ENCODE measurements around the gene SNRNP40. TPM values are rescaled to one million over a fixed set of nuclear protein-coding genes. Genes with fewer than 3 reads are reported as not detected.

Gene SNRNP40
- 10 to 100 TPM; 36.3 to 45.7 (median 40.6) TPM for total RNA-seq

DNA sequence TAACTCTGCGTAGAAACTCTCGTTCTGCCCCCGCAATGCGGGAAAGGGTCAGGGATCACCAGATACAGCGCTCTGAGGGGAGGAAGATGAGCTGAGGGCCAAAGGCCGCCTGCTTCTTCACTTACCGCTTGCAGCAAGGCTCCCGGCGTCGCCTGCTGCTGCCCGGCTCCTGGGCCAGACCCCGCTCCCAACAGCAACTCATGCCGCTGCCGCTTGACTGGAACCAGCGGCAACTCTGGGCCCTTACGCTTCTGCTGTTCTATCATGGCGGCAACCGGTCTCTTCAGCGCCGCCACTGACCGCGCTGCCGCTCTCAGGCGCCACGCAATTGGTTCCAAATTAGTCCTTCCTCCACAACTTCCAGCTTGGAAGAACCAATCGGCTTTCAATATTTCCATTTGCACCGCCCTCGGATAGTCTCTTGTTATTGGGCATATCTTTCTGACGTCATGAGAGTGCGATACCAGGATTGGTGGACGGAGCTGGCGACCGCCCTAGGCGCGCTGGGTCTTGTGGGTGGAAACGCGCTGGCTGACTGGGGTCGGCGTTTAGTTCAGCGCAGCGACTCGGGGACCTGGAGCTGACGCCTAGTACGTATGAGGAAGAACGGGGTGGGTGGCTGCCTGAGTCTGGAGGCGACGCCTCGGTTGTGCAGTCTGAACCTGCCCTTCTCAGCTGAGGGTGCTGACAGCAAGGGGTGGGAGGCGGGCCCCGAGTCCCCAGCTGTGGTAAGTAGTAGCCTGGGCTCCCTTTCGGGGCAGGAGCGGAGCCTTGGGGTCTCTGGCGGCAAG, at the start of gene SNRNP40, which contains the start of gene ZCCHC17:
TSS of gene SNRNP40 (minus strand) at position 303 of the 791 bp plus-strand sequence. CDS start at position 266, 37 bp downstream.
TSS of gene ZCCHC17 (plus strand) at position 547 of the 791 bp plus-strand sequence. CDS start 13,067 bp downstream, outside the sequence.
- Histone ChIP-seq H3K36me3 (peaks cover 19 to 21% (median 20%) of the 10 kb centered on the region in 4 donors), H3K27me3 (no peaks in the 10 kb centered on the region), H3K9me3 (no peaks in the 10 kb centered on the region), H3K4me3 (peak within 1 kb of the TSS; percentile 69 to 92 (median 82)), H3K4me1 (peaks cover 21 to 51% (median 31%) of the 10 kb centered on the region in 4 donors), H3K27ac (replicated peaks in 1 of 4) (peak within 1 kb of the TSS; percentile 87 to 92 (median 90))
- intact Hi-C loops (cut with DNase I) = loop anchor here (10.0 kb wide), 1 partner anchor 132 kb away; no protein-coding TSS in a partner anchor
- DNase-seq (ENCODE audit: extremely low spot score) = peak; percentile 99
- 0% methylated on average over 42 of the region's 53 CpGs for WGBS
- peak; percentile 40 for TF ChIP-seq POLR2A (IDR thresholded peaks at IDR 0.05; ENCODE audit: low read depth)
- peak; percentile 94 to 95 for TF ChIP-seq POLR2AphosphoS5 (IDR thresholded peaks at IDR 0.05)
- TF ChIP-seq EP300 (IDR thresholded peaks at IDR 0.05) = no peak
- TF ChIP-seq, protein P1, sequence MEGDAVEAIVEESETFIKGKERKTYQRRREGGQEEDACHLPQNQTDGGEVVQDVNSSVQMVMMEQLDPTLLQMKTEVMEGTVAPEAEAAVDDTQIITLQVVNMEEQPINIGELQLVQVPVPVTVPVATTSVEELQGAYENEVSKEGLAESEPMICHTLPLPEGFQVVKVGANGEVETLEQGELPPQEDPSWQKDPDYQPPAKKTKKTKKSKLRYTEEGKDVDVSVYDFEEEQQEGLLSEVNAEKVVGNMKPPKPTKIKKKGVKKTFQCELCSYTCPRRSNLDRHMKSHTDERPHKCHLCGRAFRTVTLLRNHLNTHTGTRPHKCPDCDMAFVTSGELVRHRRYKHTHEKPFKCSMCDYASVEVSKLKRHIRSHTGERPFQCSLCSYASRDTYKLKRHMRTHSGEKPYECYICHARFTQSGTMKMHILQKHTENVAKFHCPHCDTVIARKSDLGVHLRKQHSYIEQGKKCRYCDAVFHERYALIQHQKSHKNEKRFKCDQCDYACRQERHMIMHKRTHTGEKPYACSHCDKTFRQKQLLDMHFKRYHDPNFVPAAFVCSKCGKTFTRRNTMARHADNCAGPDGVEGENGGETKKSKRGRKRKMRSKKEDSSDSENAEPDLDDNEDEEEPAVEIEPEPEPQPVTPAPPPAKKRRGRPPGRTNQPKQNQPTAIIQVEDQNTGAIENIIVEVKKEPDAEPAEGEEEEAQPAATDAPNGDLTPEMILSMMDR (IDR thresholded peaks at IDR 0.05) = peak in 1 of 3 experiments; percentile 16

DNA sequence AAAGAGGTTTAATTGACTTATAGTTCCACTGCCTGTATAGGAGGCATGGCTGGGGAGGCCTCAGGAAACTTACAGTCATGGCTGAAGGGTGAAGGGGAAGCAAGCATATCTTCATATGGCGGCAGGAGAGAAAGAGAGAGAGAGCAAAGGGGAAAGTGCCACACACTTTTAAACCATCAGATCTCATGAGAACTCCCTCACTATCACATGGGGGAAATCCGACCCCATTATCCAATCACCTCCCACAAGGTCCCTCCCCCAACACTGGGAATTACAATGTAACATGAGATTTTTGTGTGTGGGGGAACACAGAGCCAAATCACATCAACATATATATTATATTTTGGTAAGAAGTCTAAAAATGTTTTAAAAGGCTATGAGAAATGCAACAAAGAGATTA, 49.0 kb upstream of the SNRNP40 start:
- intact Hi-C loops (cut with DNase I) = no loop called here
- H3K9me3 ChIP-seq = no peaks in the 10 kb centered on the region
- H3K4me1 ChIP-seq = no peaks in the 10 kb centered on the region
- DNase-seq (ENCODE audit: extremely low spot score) = no peak
- no peaks in the 10 kb centered on the region for H3K27me3 ChIP-seq
- H3K36me3 ChIP-seq = peaks cover 18 to 77% (median 56%) of the 10 kb centered on the region in 4 donors
- TF ChIP-seq POLR2A (IDR thresholded peaks at IDR 0.05; ENCODE audit: low read depth) (no peak), POLR2AphosphoS5 (IDR thresholded peaks at IDR 0.05) (no peak), EP300 (IDR thresholded peaks at IDR 0.05) (no peak)
- TF ChIP-seq, protein P1 (IDR thresholded peaks at IDR 0.05) = no peak
- 88% methylated on average over 2 of the region's 2 CpGs for WGBS
- H3K4me3 ChIP-seq = no peak overlapping the region
- no peak overlapping the region for H3K27ac ChIP-seq (replicated peaks in 1 of 4)

DNA sequence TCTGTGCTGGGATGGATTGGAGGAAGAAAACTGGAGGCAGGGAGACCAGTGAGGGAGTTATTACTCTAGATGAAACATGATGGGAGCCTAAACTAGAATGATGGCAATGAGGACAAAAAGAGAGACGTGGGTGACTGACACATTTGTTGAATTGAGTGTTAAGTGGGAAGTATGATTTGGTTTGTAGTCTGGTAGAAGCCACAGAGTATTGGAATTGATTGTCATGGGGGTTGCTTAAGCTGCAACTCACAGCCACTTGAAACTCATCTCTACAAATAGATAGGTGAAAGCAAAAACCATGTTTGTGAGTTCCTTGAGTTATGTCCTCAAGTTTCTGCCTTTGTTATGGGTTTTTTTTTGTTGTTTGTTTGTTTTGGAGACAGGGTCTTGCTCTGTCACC, 47.9 kb upstream of the SNRNP40 start:
- H3K9me3 ChIP-seq = no peaks in the 10 kb centered on the region
- no peaks in the 10 kb centered on the region for H3K4me1 ChIP-seq
- intact Hi-C loops (cut with DNase I) = no loop called here
- H3K27ac ChIP-seq (replicated peaks in 1 of 4) = no peak overlapping the region
- DNase-seq (ENCODE audit: extremely low spot score) = no peak
- no peak overlapping the region for H3K4me3 ChIP-seq
- H3K36me3 ChIP-seq = peaks cover 17 to 75% (median 47%) of the 10 kb centered on the region in 4 donors
- TF ChIP-seq EP300 (IDR thresholded peaks at IDR 0.05) = no peak
- no peak for TF ChIP-seq POLR2AphosphoS5 (IDR thresholded peaks at IDR 0.05)
- TF ChIP-seq POLR2A (IDR thresholded peaks at IDR 0.05; ENCODE audit: low read depth) = no peak
- TF ChIP-seq, protein P1 (IDR thresholded peaks at IDR 0.05) = no peak
- H3K27me3 ChIP-seq = no peaks in the 10 kb centered on the region
- WGBS = 88% methylated on average over 1 of the region's 1 CpG

DNA sequence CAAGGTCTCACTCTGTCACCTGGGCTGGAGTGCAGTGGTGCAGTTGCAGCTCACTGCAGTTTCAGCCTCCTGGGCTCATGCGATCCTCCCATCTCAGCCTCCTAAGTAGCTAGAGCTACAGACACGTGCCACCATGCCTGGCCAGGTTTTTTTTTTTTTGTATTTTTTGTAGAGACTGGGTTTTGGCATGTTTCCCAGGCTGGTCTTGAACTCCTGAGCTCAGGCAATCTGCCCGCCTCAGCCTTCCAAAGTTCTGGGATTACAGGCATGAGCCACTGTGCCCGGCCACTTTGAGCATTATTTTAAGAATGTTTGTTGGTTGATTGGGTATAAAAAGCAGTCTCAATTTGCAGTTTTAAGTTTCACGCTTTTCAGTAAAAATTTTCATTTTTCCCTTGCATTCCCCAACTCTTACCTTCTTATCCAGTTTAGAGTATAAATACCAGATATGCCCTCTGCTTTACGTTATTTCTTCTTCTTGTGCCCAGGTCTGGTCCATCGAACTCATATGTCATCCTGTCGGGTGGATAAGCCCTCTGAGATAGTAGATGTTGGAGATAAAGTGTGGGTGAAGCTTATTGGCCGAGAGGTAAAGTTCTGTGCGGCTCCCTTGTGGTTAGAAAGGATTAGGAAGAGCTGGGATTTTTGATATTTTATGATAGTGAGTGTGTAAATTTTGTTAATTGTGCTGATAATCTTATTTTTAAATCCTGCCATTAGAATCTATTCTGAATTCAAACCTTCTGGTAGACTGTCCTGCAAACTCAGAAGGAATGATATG, 40.3 kb upstream of the SNRNP40 start:
- H3K4me1 ChIP-seq = peaks cover 0 to 4% (median 0%) of the 10 kb centered on the region in 4 donors
- H3K36me3 ChIP-seq = peaks cover 10 to 43% (median 16%) of the 10 kb centered on the region in 4 donors
- H3K9me3 ChIP-seq = no peaks in the 10 kb centered on the region
- 86% methylated on average over 10 of the region's 10 CpGs for WGBS
- no peak for DNase-seq (ENCODE audit: extremely low spot score)
- no peak overlapping the region for H3K4me3 ChIP-seq
- no peak for TF ChIP-seq EP300 (IDR thresholded peaks at IDR 0.05)
- TF ChIP-seq POLR2AphosphoS5 (IDR thresholded peaks at IDR 0.05) = no peak
- TF ChIP-seq, protein P1 (IDR thresholded peaks at IDR 0.05) = no peak
- TF ChIP-seq POLR2A (IDR thresholded peaks at IDR 0.05; ENCODE audit: low read depth) = no peak
- intact Hi-C loops (cut with DNase I) = no loop called here
- no peak overlapping the region for H3K27ac ChIP-seq (replicated peaks in 1 of 4)
- no peaks in the 10 kb centered on the region for H3K27me3 ChIP-seq
